SK-N-SH (cell line): ENCODE results near the gene KRTAP5-4. TPM values are rescaled to one million over a fixed set of nuclear protein-coding genes. Genes with fewer than 3 reads are reported as not detected.
"Not testable (repeated sequence)": the region's sequence is repeated elsewhere in the genome, so short reads cannot be mapped to it uniquely, and the experiment has no call there.

Experiments used
- CTCF ChIA-PET: fragments of 300-600, 350-600 bp; formaldehyde crosslinking; extraction: SDS; loops from one replicate; lab custom pipeline; 2021; lab: Yijun Ruan, JAX
- POLR2A ChIA-PET: fragments of 350-600 bp; sonication (Branson Sonifier 250); formaldehyde crosslinking; extraction: SDS; loops from one replicate; lab custom pipeline; 2020; ENCODE audit warnings: antibody characterized with exemption, inconsistent platforms; lab: Yijun Ruan, JAX
- DNase-seq: peaks from one replicate; pipeline ENCODE4 v3.0.0; 2012
- H2AFZ ChIP-seq: fragments of 200-600 bp; sonication (generic); 2 replicates; pipeline ENCODE4 v1.8.1; 2016; ENCODE audit warnings: antibody characterized with exemption, mild to moderate bottlenecking, low read depth
- H3F3A ChIP-seq: fragments of 200-600 bp; sonication (generic); replicated peaks from 2 replicates; pipeline ENCODE3; 2016; ENCODE audit warnings: antibody characterized with exemption, mild to moderate bottlenecking; ENCODE audit not compliant: insufficient read depth
- H3K27ac ChIP-seq, 2 experiments: fragments of 200-500 bp in 1 of 2; fragments of 200-600 bp in 1 of 2; sonication (Bioruptor generic) in 1 of 2; sonication (generic), shearing (Covaris generic) in 1 of 2; 2 replicates each; pipeline versions ENCODE4 v1.5.1 to v1.6.1; 2014 to 2016; ENCODE audit warnings: low read depth in 2 of 2, inconsistent platforms in 1 of 2, low read length in 1 of 2, mild to moderate bottlenecking in 1 of 2, mixed read lengths in 1 of 2
- H3K27me3 ChIP-seq: fragments of 200-600 bp; sonication (generic), shearing (Covaris generic); 2 replicates; pipeline ENCODE4 v1.6.1; 2016; ENCODE audit warnings: mixed run types; ENCODE audit not compliant: insufficient read depth
- H3K36me3 ChIP-seq, 2 experiments: fragments of 200-500 bp in 1 of 2; fragments of 200-600 bp in 1 of 2; sonication (Bioruptor generic) in 1 of 2; sonication (generic) in 1 of 2; replicated peaks in 1 of 2; 2 replicates each; pipeline versions ENCODE3 to v1.5.1; 2014 to 2016; ENCODE audit warnings: low read length in 1 of 2, mild to moderate bottlenecking in 1 of 2; ENCODE audit not compliant: insufficient read depth in 2 of 2, control insufficient read depth in 1 of 2
- H3K4me1 ChIP-seq, 2 experiments: fragments of 200-500 bp in 1 of 2; fragments of 200-600 bp in 1 of 2; sonication (Bioruptor generic) in 1 of 2; sonication (generic), shearing (Covaris generic) in 1 of 2; 2 replicates each; pipeline versions ENCODE4 v1.5.1 to v1.6.1; 2014 to 2016; ENCODE audit warnings: low read depth in 1 of 2, low read length in 1 of 2, mixed run types in 1 of 2; ENCODE audit not compliant: insufficient read depth in 2 of 2, control insufficient read depth in 1 of 2
- H3K4me2 ChIP-seq: fragments of 200-600 bp; sonication (generic), shearing (Covaris generic); 2 replicates; pipeline ENCODE4 v1.6.1; 2017; ENCODE audit warnings: mixed run types
- H3K4me3 ChIP-seq, 2 experiments: fragments of 200-500 bp in 1 of 2; fragments of 200-600 bp in 1 of 2; sonication (Bioruptor generic) in 1 of 2; sonication (generic), shearing (Covaris generic) in 1 of 2; 2 replicates each; pipeline versions ENCODE4 v1.5.1 to v1.8.1; 2014 to 2016; ENCODE audit warnings: low read depth in 2 of 2, inconsistent platforms in 1 of 2, low read length in 1 of 2, mild to moderate bottlenecking in 1 of 2, mixed read lengths in 1 of 2, moderate library complexity in 1 of 2
- H3K79me2 ChIP-seq: fragments of 200-600 bp; sonication (generic); 2 replicates; pipeline ENCODE4 v1.8.1; 2017; ENCODE audit warnings: mild to moderate bottlenecking; ENCODE audit not compliant: insufficient read depth
- H3K9ac ChIP-seq: fragments of 200-600 bp; sonication (generic); 2 replicates; pipeline ENCODE4 v1.6.1; 2017; ENCODE audit warnings: mixed run types
- H3K9me2 ChIP-seq: fragments of 200-600 bp; sonication (generic); 2 replicates; pipeline ENCODE4 v1.6.1; 2017; ENCODE audit warnings: mixed run types
- H3K9me3 ChIP-seq: fragments of 200-600 bp; sonication (generic); 2 replicates; pipeline ENCODE4 v1.6.1; 2017; ENCODE audit warnings: mixed run types, mild to moderate bottlenecking, moderate library complexity
- H4K20me1 ChIP-seq: fragments of 200-600 bp; sonication (generic); 2 replicates; pipeline ENCODE4 v1.6.1; 2017; ENCODE audit warnings: mild to moderate bottlenecking, mixed run types; ENCODE audit not compliant: insufficient read depth
- CHD2 ChIP-seq: fragments of 150-350 bp; IDR thresholded peaks from 2 replicates; pipeline ENCODE4 v1.6.1; 2018; ENCODE audit warnings: low read length; ENCODE audit not compliant: partially characterized antibody
- ELF1 ChIP-seq: IDR thresholded peaks from 2 replicates; pipeline ENCODE4 v1.4.0; 2012
- EP300 ChIP-seq, 2 experiments: IDR thresholded peaks; 2 replicates each; pipeline versions ENCODE4 v1.4.0 to v1.6.1; 2012; ENCODE audit warnings: borderline replicate concordance in 1 of 2, low read depth in 1 of 2, low read length in 1 of 2
- FOSL2 ChIP-seq: IDR thresholded peaks from 2 replicates; pipeline ENCODE4 v1.4.0; 2012; ENCODE audit warnings: low read depth, mild to moderate bottlenecking, moderate library complexity, borderline replicate concordance
- GABPA ChIP-seq: IDR thresholded peaks from 2 replicates; pipeline ENCODE4 v1.4.0; 2012; ENCODE audit warnings: low read depth, mild to moderate bottlenecking
- JUND ChIP-seq: IDR thresholded peaks from 2 replicates; pipeline ENCODE4 v1.4.0; 2012
- RAD21 ChIP-seq: IDR thresholded peaks from 2 replicates; pipeline ENCODE4 v1.6.1; 2012; ENCODE audit warnings: mild to moderate bottlenecking, low read length
- RXRA ChIP-seq: IDR thresholded peaks from 2 replicates; pipeline ENCODE4 v1.4.0; 2012; ENCODE audit warnings: low read depth, mild to moderate bottlenecking, borderline replicate concordance
- SIN3A ChIP-seq: IDR thresholded peaks from 2 replicates; pipeline ENCODE4 v1.6.1; 2012; ENCODE audit warnings: low read depth, mild to moderate bottlenecking, low read length, moderate library complexity, borderline replicate concordance
- TAF1 ChIP-seq: IDR thresholded peaks from 2 replicates; pipeline ENCODE4 v1.6.1; 2012; ENCODE audit warnings: low read depth, mild to moderate bottlenecking, low read length, moderate library complexity, borderline replicate concordance
- TEAD4 ChIP-seq: IDR thresholded peaks from 2 replicates; pipeline ENCODE4 v1.4.0; 2012; ENCODE audit warnings: mild to moderate bottlenecking, borderline replicate concordance; ENCODE audit not compliant: insufficient read depth
- WGBS: methylation state at CpG from one replicate; pipeline ENCODE4 v1.1.6; 2017; ENCODE audit warnings: low lambda C conversion rate; 5-methylcytosine and 5-hydroxymethylcytosine counted together
- polyA plus RNA-seq, 3 experiments: library from polyadenylated mRNA; depleted of rRNA; stranded (reverse); fragments of >200 nt; gene quantifications; 2 replicates each; pipeline ENCODE4 v1.2.3, GENCODE V29; 2012
- TF ChIP-seq, protein P1 (sequence below): IDR thresholded peaks from 2 replicates; pipeline ENCODE4 v1.6.1; 2012; ENCODE audit warnings: mild to moderate bottlenecking, low read depth, low read length, moderate library complexity
- TF ChIP-seq, protein P2 (sequence below): IDR thresholded peaks from 2 replicates; pipeline ENCODE4 v1.4.0; 2012; ENCODE audit warnings: low read depth, borderline replicate concordance
- TF ChIP-seq, protein P3 (sequence below): IDR thresholded peaks from 2 replicates; pipeline ENCODE4 v1.4.0; 2012; ENCODE audit warnings: low read depth, borderline replicate concordance

Gene KRTAP5-4
- polyA plus RNA-seq, 1 of the 3 experiments (the other 2 are of a cell fraction) = not detected

GRCh38 chr11:1586699-1587098 is 35.2 kb downstream of the KRTAP5-4 start:
- Histone ChIP-seq H3K4me1 (no peaks in the 10 kb centered on the region), H2AFZ (no peak overlapping the region), H4K20me1 (no peaks in the 10 kb centered on the region), H3F3A (no peaks in the 10 kb centered on the region), H3K79me2 (no peaks in the 10 kb centered on the region), H3K4me2 (no peak overlapping the region), H3K9ac (no peak overlapping the region), H3K9me2 (no peaks in the 10 kb centered on the region), H3K27ac (no peak overlapping the region), H3K27me3 (no peaks in the 10 kb centered on the region; the same call in 1 of the 2 replicates), H3K4me3 (no peak overlapping the region), H3K9me3 (no peaks in the 10 kb centered on the region), H3K36me3 (no peaks in the 10 kb centered on the region)
- ChIA-PET POLR2A (no interaction called here), CTCF (interaction anchor here (1.0 to 4.2 kb wide), 4 partner anchors 9 to 565 kb away, joined by 3 to 21 read pairs (median 4); no protein-coding TSS in a partner anchor)
- WGBS = 48% methylated on average over 2 of the region's 2 CpGs
- DNase-seq = no peak
- no peak for TF ChIP-seq RAD21
- TF ChIP-seq, protein P1, sequence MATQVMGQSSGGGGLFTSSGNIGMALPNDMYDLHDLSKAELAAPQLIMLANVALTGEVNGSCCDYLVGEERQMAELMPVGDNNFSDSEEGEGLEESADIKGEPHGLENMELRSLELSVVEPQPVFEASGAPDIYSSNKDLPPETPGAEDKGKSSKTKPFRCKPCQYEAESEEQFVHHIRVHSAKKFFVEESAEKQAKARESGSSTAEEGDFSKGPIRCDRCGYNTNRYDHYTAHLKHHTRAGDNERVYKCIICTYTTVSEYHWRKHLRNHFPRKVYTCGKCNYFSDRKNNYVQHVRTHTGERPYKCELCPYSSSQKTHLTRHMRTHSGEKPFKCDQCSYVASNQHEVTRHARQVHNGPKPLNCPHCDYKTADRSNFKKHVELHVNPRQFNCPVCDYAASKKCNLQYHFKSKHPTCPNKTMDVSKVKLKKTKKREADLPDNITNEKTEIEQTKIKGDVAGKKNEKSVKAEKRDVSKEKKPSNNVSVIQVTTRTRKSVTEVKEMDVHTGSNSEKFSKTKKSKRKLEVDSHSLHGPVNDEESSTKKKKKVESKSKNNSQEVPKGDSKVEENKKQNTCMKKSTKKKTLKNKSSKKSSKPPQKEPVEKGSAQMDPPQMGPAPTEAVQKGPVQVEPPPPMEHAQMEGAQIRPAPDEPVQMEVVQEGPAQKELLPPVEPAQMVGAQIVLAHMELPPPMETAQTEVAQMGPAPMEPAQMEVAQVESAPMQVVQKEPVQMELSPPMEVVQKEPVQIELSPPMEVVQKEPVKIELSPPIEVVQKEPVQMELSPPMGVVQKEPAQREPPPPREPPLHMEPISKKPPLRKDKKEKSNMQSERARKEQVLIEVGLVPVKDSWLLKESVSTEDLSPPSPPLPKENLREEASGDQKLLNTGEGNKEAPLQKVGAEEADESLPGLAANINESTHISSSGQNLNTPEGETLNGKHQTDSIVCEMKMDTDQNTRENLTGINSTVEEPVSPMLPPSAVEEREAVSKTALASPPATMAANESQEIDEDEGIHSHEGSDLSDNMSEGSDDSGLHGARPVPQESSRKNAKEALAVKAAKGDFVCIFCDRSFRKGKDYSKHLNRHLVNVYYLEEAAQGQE = no peak
- no peak for TF ChIP-seq TEAD4
- TF ChIP-seq EP300 (IDR thresholded peaks at IDR 0.05; ENCODE audit: borderline replicate concordance in 1 of 2, low read depth in 1 of 2, low read length in 1 of 2) = no peak
- TF ChIP-seq RXRA = no peak
- TF ChIP-seq, protein P2, sequence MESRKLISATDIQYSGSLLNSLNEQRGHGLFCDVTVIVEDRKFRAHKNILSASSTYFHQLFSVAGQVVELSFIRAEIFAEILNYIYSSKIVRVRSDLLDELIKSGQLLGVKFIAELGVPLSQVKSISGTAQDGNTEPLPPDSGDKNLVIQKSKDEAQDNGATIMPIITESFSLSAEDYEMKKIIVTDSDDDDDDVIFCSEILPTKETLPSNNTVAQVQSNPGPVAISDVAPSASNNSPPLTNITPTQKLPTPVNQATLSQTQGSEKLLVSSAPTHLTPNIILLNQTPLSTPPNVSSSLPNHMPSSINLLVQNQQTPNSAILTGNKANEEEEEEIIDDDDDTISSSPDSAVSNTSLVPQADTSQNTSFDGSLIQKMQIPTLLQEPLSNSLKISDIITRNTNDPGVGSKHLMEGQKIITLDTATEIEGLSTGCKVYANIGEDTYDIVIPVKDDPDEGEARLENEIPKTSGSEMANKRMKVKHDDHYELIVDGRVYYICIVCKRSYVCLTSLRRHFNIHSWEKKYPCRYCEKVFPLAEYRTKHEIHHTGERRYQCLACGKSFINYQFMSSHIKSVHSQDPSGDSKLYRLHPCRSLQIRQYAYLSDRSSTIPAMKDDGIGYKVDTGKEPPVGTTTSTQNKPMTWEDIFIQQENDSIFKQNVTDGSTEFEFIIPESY = no peak
- no peak for TF ChIP-seq CHD2
- no peak for TF ChIP-seq SIN3A
- no peak for TF ChIP-seq GABPA
- TF ChIP-seq TAF1 = no peak
- TF ChIP-seq ELF1 = no peak
- TF ChIP-seq JUND = no peak
- no peak for TF ChIP-seq FOSL2
- TF ChIP-seq, protein P3, sequence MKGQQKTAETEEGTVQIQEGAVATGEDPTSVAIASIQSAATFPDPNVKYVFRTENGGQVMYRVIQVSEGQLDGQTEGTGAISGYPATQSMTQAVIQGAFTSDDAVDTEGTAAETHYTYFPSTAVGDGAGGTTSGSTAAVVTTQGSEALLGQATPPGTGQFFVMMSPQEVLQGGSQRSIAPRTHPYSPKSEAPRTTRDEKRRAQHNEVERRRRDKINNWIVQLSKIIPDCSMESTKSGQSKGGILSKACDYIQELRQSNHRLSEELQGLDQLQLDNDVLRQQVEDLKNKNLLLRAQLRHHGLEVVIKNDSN = no peak

DNA sequence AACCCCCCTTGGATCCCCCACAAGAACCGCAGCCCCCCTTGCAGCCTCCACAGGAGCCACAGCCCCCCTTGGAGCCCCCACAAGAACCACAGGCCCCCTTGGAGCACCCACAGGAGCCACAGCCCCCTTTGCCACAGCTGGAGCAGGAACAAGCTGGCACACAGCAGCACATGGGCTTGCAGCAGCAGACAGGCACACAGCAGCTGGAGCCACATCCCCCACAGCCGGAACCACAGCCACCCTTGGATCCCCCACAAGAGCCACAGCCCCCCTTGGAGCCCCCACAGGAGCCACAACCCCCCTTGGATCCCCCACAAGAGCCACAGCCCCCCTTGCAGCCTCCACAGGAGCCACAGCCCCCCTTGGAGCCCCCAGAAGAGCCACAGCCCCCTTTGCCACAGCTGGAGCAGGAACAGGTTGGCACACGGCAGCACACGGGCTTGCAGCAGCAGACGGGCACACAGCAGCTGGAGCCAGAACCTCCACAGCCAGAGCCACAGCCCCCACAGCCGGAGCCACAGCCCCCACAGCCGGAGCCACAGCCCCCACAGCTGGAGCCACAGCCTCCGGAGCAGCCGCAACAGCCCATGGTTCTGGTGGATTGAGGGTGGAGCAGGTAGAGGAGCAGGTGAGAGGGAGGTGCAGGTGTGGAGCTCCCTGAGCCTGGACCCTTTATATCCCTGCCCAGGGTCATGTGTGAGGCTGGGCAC is 37.1 kb downstream of the KRTAP5-4 start, which contains the start of gene KRTAP5-1:
KRTAP5-1 (minus strand) TSS at position 623 of the 710 bp plus-strand sequence; CDS start at position 589, 34 bp downstream.
- H3K79me2 ChIP-seq, H4K20me1 ChIP-seq, DNase-seq, H3K4me1 ChIP-seq, H3K9me3 ChIP-seq, H3K4me3 ChIP-seq, POLR2A ChIA-PET, H3K27me3 ChIP-seq, H3K9ac ChIP-seq, H3K9me2 ChIP-seq, H3K36me3 ChIP-seq, H3K27ac ChIP-seq, H2AFZ ChIP-seq, H3K4me2 ChIP-seq, H3F3A ChIP-seq: not testable (repeated sequence)
- CTCF ChIA-PET = interaction anchor here (1.3 to 4.2 kb wide), 2 partner anchors 10 to 11 kb away, joined by 5 to 21 read pairs; no protein-coding TSS in a partner anchor
- 87% methylated on average over 5 of the region's 9 CpGs for WGBS

- DNase-seq, H3K9ac ChIP-seq, H3K79me2 ChIP-seq, POLR2A ChIA-PET, H4K20me1 ChIP-seq, H3K36me3 ChIP-seq, H3K4me2 ChIP-seq, H3K27me3 ChIP-seq, H3K4me3 ChIP-seq, H3K9me3 ChIP-seq, H3K27ac ChIP-seq, H3F3A ChIP-seq, H2AFZ ChIP-seq, H3K9me2 ChIP-seq, H3K4me1 ChIP-seq: not testable (repeated sequence)
- WGBS = 73% methylated on average over 2 of the region's 2 CpGs
- CTCF ChIA-PET = interaction anchor here (1.1 to 4.2 kb wide), 6 partner anchors 8 to 41 kb away, joined by 3 to 21 read pairs (median 5); no protein-coding TSS in a partner anchor
These were observed 39.0 kb downstream of the KRTAP5-4 start for GRCh38 chr11:1582909-1583308.
